H9 (cell line): Measurements from ENCODE around the gene BNC1. TPM values are rescaled to one million over a fixed set of nuclear protein-coding genes. Genes with fewer than 3 reads are reported as not detected.

Experiments
- DNase-seq: peaks from one replicate; pipeline ENCODE4 v3.0.0-alpha.2; 2017
- H2AFZ ChIP-seq: one replicate; pipeline ENCODE4 v1.6.1; 2013; ENCODE audit warnings: mild to moderate bottlenecking, low read length, control low read depth, moderate library complexity
- H2AK5ac ChIP-seq: 2 replicates; pipeline ENCODE4 v1.6.1; 2013; ENCODE audit warnings: low read length, control low read depth, mixed read lengths; ENCODE audit not compliant: insufficient read length
- H2BK120ac ChIP-seq: one replicate; pipeline ENCODE4 v1.6.1; 2013; ENCODE audit warnings: low read depth, mild to moderate bottlenecking, low read length, control low read depth, inconsistent platforms; ENCODE audit not compliant: poor library complexity, severe bottlenecking
- H2BK12ac ChIP-seq: 2 replicates; pipeline ENCODE4 v1.6.1; 2013; ENCODE audit warnings: low read length, control low read depth, mixed read lengths, low read depth; ENCODE audit not compliant: insufficient read length
- H2BK15ac ChIP-seq: 2 replicates; pipeline ENCODE4 v1.6.1; 2013; ENCODE audit warnings: low read depth, low read length, control low read depth
- H2BK20ac ChIP-seq: one replicate; pipeline ENCODE4 v1.6.1; 2013; ENCODE audit warnings: low read depth, mild to moderate bottlenecking, low read length, control low read depth, inconsistent platforms; ENCODE audit not compliant: poor library complexity, severe bottlenecking
- H2BK5ac ChIP-seq: 2 replicates; pipeline ENCODE4 v1.6.1; 2013; ENCODE audit warnings: low read length, control low read depth, mixed read lengths; ENCODE audit not compliant: insufficient read length
- H3K14ac ChIP-seq: 2 replicates; pipeline ENCODE4 v1.6.1; 2013; ENCODE audit warnings: low read length, control low read depth; ENCODE audit not compliant: insufficient read depth
- H3K18ac ChIP-seq: 2 replicates; pipeline ENCODE4 v1.6.1; 2013; ENCODE audit warnings: low read depth, mild to moderate bottlenecking, mixed read lengths, low read length, control low read depth; ENCODE audit not compliant: insufficient read length
- H3K23ac ChIP-seq: 2 replicates; pipeline ENCODE4 v1.6.1; 2013; ENCODE audit warnings: low read length, control low read depth, mixed read lengths, low read depth; ENCODE audit not compliant: insufficient read length
- H3K23me2 ChIP-seq: 2 replicates; pipeline ENCODE4 v1.6.1; 2013; ENCODE audit warnings: low read depth, mild to moderate bottlenecking, mixed read lengths, low read length, control low read depth; ENCODE audit not compliant: insufficient read length, poor library complexity, severe bottlenecking
- H3K27ac ChIP-seq: 2 replicates; pipeline ENCODE4 v1.5.1; 2013; ENCODE audit warnings: low read length, control low read depth, mixed read lengths, low read depth; ENCODE audit not compliant: insufficient read length
- H3K27me3 ChIP-seq: 2 replicates; pipeline ENCODE4 v1.6.1; 2013; ENCODE audit warnings: low read length, control low read depth, inconsistent platforms; ENCODE audit not compliant: insufficient read depth
- H3K4ac ChIP-seq: 2 replicates; pipeline ENCODE4 v1.6.1; 2013; ENCODE audit warnings: low read depth, mild to moderate bottlenecking, control low read depth, inconsistent platforms, low read length, moderate library complexity
- H3K4me1 ChIP-seq: 2 replicates; pipeline ENCODE4 v1.6.1; 2013; ENCODE audit warnings: low read length, control low read depth, inconsistent platforms; ENCODE audit not compliant: insufficient read depth
- H3K4me2 ChIP-seq: 2 replicates; pipeline ENCODE4 v1.6.1; 2013; ENCODE audit warnings: low read length, control low read depth, mixed read lengths; ENCODE audit not compliant: insufficient read length, insufficient read depth
- H3K56ac ChIP-seq: 2 replicates; pipeline ENCODE4 v1.6.1; 2013; ENCODE audit warnings: low read depth, mild to moderate bottlenecking, mixed read lengths, low read length, control low read depth; ENCODE audit not compliant: insufficient read length
- H3K79me1 ChIP-seq: 2 replicates; pipeline ENCODE4 v1.6.1; 2013; ENCODE audit warnings: low read depth, mild to moderate bottlenecking, moderate library complexity, low read length, control low read depth, inconsistent platforms; ENCODE audit not compliant: insufficient read depth, poor library complexity, severe bottlenecking
- H3K79me2 ChIP-seq: 2 replicates; pipeline ENCODE4 v1.6.1; 2013; ENCODE audit warnings: low read length, control low read depth, inconsistent platforms; ENCODE audit not compliant: insufficient read depth
- H3K9ac ChIP-seq: 2 replicates; pipeline ENCODE4 v1.6.1; 2013; ENCODE audit warnings: low read length, control low read depth, mixed read lengths; ENCODE audit not compliant: insufficient read length; ENCODE audit errors: extremely low read depth
- H3K9me3 ChIP-seq: one replicate; pipeline ENCODE4 v1.6.1; 2013; ENCODE audit warnings: low read depth, low read length, inconsistent platforms; ENCODE audit not compliant: control insufficient read depth
- H3T11ph ChIP-seq: one replicate; pipeline ENCODE4 v1.6.1; 2013; ENCODE audit warnings: mild to moderate bottlenecking, low read length, control low read depth, inconsistent platforms
- H4K20me1 ChIP-seq: one replicate; pipeline ENCODE4 v1.6.1; 2013; ENCODE audit not compliant: control insufficient read depth, insufficient read length, insufficient read depth
- H4K5ac ChIP-seq: 2 replicates; pipeline ENCODE4 v1.6.1; 2013; ENCODE audit warnings: low read depth, mild to moderate bottlenecking, mixed read lengths, low read length, control low read depth; ENCODE audit not compliant: insufficient read length
- H4K8ac ChIP-seq: replicated peaks from 2 replicates; pipeline ENCODE4 v1.6.1; 2013; ENCODE audit warnings: low read length, control low read depth, mixed read lengths, low read depth; ENCODE audit not compliant: insufficient read length
- H4K91ac ChIP-seq: 2 replicates; pipeline ENCODE4 v1.6.1; 2013; ENCODE audit warnings: low read depth, mild to moderate bottlenecking, moderate library complexity, mixed read lengths, low read length, control low read depth; ENCODE audit not compliant: insufficient read length
- H3K27ac Mint-ChIP-seq, 3 experiments: 2 replicates in 2 of 3; 3 replicates in 1 of 3; pipeline ENCODE4 v1.8.0; 2020 to 2021; ENCODE audit warnings: mixed read lengths in 3 of 3, mild to moderate bottlenecking in 1 of 3, moderate library complexity in 1 of 3
- H3K27me3 Mint-ChIP-seq: 2 replicates; pipeline ENCODE4 v1.8.0; 2021; ENCODE audit warnings: low read depth, mild to moderate bottlenecking, moderate library complexity, mixed read lengths
- H3K36me3 Mint-ChIP-seq, 3 experiments: 2 replicates in 2 of 3; 3 replicates in 1 of 3; pipeline ENCODE4 v1.8.0; 2020 to 2021; ENCODE audit warnings: low read depth in 3 of 3, mixed read lengths in 3 of 3; ENCODE audit not compliant: insufficient read depth in 1 of 3
- H3K4me1 Mint-ChIP-seq, 2 experiments: 2 replicates each; pipeline ENCODE4 v1.8.0; 2020; ENCODE audit warnings: mixed read lengths in 2 of 2
- H3K4me3 Mint-ChIP-seq, 2 experiments: 2 replicates in 1 of 2; 3 replicates in 1 of 2; pipeline ENCODE4 v1.8.0; 2020 to 2021; ENCODE audit warnings: mild to moderate bottlenecking in 2 of 2, mixed read lengths in 2 of 2, moderate library complexity in 1 of 2
- H3K9me3 Mint-ChIP-seq, 2 experiments: 2 replicates in 1 of 2; 3 replicates in 1 of 2; pipeline ENCODE4 v1.8.0; 2020; ENCODE audit warnings: mild to moderate bottlenecking in 2 of 2, mixed read lengths in 2 of 2, moderate library complexity in 1 of 2
- CTCF ChIP-seq: fragments of 200-600 bp; sonication (generic); conservative IDR thresholded peaks from 3 replicates; pipeline ENCODE4 v1.8.0; 2021; ENCODE audit warnings: antibody characterized with exemption, mild to moderate bottlenecking
- WGBS: extraction: QIAGEN DNeasy Blood & Tissue Kit; methylation state at CpG from one replicate; pipeline ENCODE4 v1.1.7; 2013; ENCODE audit warnings: missing lambda C conversion rate, low lambda C conversion rate, mixed read lengths; ENCODE audit not compliant: insufficient read length; ENCODE audit errors: extremely low coverage; 5-methylcytosine and 5-hydroxymethylcytosine counted together
- total RNA-seq: library from RNA; stranded (reverse); gene quantifications from 2 replicates; pipeline ENCODE4 v1.2.1, GENCODE V29; 2021

BNC1 gene
- total RNA-seq, 1 experiment from 2014 or later, result not detected

GRCh38 chr15:83210619-83211018 is 73.8 kb downstream of the BNC1 start:
- H3K4me1 Mint-ChIP-seq, result peaks cover 7 to 9% of the 10 kb centered on the region in 2 experiments
- H3K79me2 ChIP-seq, result peaks cover 10% of the 10 kb centered on the region; the same call in 1 of the 2 replicates
- no peak overlapping the region for H2BK15ac ChIP-seq
- no peak overlapping the region for H3K9ac ChIP-seq
- no peak overlapping the region for H3K27ac ChIP-seq
- peaks cover 2% of the 10 kb centered on the region; the same call in 1 of the 2 replicates for H3K4me1 ChIP-seq
- H3K79me1 ChIP-seq, result no peaks in the 10 kb centered on the region
- H2BK20ac ChIP-seq, result no peak overlapping the region
- H3K27me3 Mint-ChIP-seq, result no peaks in the 10 kb centered on the region; the same call in 1 of the 2 replicates
- no peak overlapping the region for H3T11ph ChIP-seq
- no peak overlapping the region for H2BK5ac ChIP-seq
- H3K23me2 ChIP-seq, result peaks cover 4% of the 10 kb centered on the region
- no peaks in the 10 kb centered on the region for H4K20me1 ChIP-seq
- H2BK12ac ChIP-seq, result no peak overlapping the region
- TF ChIP-seq CTCF, result no peak
- no peak overlapping the region for H3K4me3 Mint-ChIP-seq
- H2BK120ac ChIP-seq, result no peak overlapping the region
- no peak overlapping the region for H3K18ac ChIP-seq
- H3K56ac ChIP-seq, result no peak overlapping the region
- H3K23ac ChIP-seq, result no peak overlapping the region
- H2AK5ac ChIP-seq, result no peak overlapping the region
- no CpG with 5 or more reads among the region's 3 CpGs for WGBS
- no peak overlapping the region for H3K4me2 ChIP-seq
- no peaks in the 10 kb centered on the region for H3K9me3 ChIP-seq
- H3K4ac ChIP-seq, result no peak overlapping the region
- DNase-seq, result no peak
- H4K8ac ChIP-seq, result no peak overlapping the region
- no peak overlapping the region for H3K27ac Mint-ChIP-seq
- H3K14ac ChIP-seq, result no peak overlapping the region
- H3K27me3 ChIP-seq, result no peaks in the 10 kb centered on the region
- no peak overlapping the region for H2AFZ ChIP-seq
- no peak overlapping the region for H4K91ac ChIP-seq
- H4K5ac ChIP-seq, result no peak overlapping the region
- peaks cover 9% of the 10 kb centered on the region in 2 experiments; a peak in 4 of 5 replicates for H3K9me3 Mint-ChIP-seq
- peaks cover 0 to 7% (median 5%) of the 10 kb centered on the region in 3 experiments; a peak in 4 of 7 replicates for H3K36me3 Mint-ChIP-seq
